ENCODE data around the gene DNAJC4.
A peak's percentile ranks its signal among the peaks of the same experiment; 100 is the strongest.

DNAJC4 gene

GRCh38 chr11:64250415-64251015, 20.2 kb downstream of the DNAJC4 start:
- no peak overlapping the region for H3K27ac ChIP-seq (ENCODE audit: insufficient read depth, low read depth, low read length, poor library complexity, severe bottlenecking)
- 3 to 4% methylated on average over 13 of the region's 13 CpGs for WGBS, 2 experiments
- H3K27me3 ChIP-seq (ENCODE audit: control insufficient read depth, insufficient read depth, low read length, poor library complexity, severe bottlenecking): peaks cover 10% of the 10 kb centered on the region
- no peaks in the 10 kb centered on the region for H3K36me3 ChIP-seq (ENCODE audit: control insufficient read depth, insufficient read depth, low read length)
- peaks cover 20% of the 10 kb centered on the region for H3K4me1 ChIP-seq (ENCODE audit: control insufficient read depth, insufficient read depth, low read length)
- no peaks in the 10 kb centered on the region for H3K9me3 ChIP-seq (ENCODE audit: control insufficient read depth, low read length)
- H3K4me3 ChIP-seq (ENCODE audit: insufficient read depth, low read depth, low read length): peak overlapping the region; percentile 70

- Histone ChIP-seq H3K36me3 (ENCODE audit: control insufficient read depth, insufficient read depth, low read length) (no peaks in the 10 kb centered on the region), H3K27me3 (ENCODE audit: control insufficient read depth, insufficient read depth, low read length, poor library complexity, severe bottlenecking) (peaks cover 10% of the 10 kb centered on the region), H3K9me3 (ENCODE audit: control insufficient read depth, low read length) (no peaks in the 10 kb centered on the region), H3K4me1 (ENCODE audit: control insufficient read depth, insufficient read depth, low read length) (peaks cover 15% of the 10 kb centered on the region), H3K4me3 (ENCODE audit: insufficient read depth, low read depth, low read length) (peak within 1 kb of the TSS; percentile 70), H3K27ac (ENCODE audit: insufficient read depth, low read depth, low read length, poor library complexity, severe bottlenecking) (no peak within 1 kb of the TSS)
- 1% methylated on average over 75 of the region's 75 CpGs for WGBS, 2 experiments
Observed at GRCh38 chr11:64251016-64251752, 20.8 kb downstream of the DNAJC4 start, which contains the start of gene PLCB3. TSS of gene PLCB3 (plus strand) at chr11:64251530. CDS start at chr11:64251650, 120 bp downstream.

DNA sequence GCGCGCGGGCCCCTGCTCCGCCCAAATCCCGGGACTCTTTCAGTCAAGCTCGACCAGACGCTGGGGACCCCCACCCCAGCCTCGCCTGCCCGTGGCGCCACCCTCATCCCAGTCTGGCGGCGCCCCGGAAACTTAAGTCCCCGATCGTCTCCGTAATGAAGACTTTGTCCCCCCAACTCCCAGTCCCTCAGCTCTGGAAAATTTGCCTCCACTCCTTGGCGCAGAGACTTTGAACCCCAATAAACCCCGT, 21.3 kb downstream of the DNAJC4 start:
- Histone ChIP-seq H3K36me3 (ENCODE audit: control insufficient read depth, insufficient read depth, low read length) (no peaks in the 10 kb centered on the region), H3K4me1 (ENCODE audit: control insufficient read depth, insufficient read depth, low read length) (peaks cover 15% of the 10 kb centered on the region), H3K4me3 (ENCODE audit: insufficient read depth, low read depth, low read length) (peak overlapping the region; percentile 70), H3K9me3 (ENCODE audit: control insufficient read depth, low read length) (no peaks in the 10 kb centered on the region), H3K27ac (ENCODE audit: insufficient read depth, low read depth, low read length, poor library complexity, severe bottlenecking) (no peak overlapping the region), H3K27me3 (ENCODE audit: control insufficient read depth, insufficient read depth, low read length, poor library complexity, severe bottlenecking) (peaks cover 10% of the 10 kb centered on the region)
- 0 to 1% methylated on average over 18 of the region's 18 CpGs for WGBS, 2 experiments

DNA sequence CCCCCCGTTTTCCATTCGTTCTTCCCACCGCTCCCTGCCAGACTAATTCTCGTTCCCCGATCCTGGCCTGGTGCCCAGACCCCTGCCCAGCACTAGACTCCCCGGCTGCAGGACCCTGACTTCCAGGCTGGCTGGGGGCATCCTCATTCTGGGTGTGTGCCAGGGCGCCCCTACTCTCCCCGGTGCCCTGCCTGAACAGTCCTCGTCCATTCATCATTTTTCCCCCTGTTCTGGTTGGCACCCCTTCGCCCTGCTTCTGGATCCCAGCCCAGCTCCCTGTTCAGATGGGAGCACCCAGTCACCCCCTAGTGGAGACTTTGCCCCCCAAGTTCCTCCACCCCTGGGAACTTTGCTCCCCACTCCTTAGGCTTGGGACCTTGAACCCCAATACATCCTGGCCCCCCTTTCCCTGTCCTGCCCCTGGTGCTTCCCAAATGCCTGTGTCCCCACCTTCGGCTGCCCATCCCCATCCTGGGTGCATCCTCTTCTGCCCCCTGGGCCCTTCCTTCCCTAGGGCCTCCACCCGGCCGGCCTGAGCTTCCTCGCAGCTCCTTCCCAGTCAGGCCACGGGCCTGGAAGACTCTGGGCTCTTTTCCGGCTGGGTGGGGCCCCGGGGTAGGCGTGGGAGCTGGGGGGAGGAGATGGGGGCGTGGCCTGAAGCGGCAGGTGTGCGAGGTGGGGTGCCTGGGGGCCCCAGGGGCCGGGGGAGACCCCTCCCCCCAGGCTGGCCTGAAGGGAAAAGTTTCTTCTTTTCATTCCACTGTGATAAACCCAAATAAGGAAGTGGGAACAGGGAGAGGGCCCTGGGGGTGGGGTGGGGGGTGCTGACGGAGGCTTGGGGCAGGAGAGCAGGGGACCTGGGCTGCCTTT, 21.9 kb downstream of the DNAJC4 start:
- Histone ChIP-seq H3K9me3 (ENCODE audit: control insufficient read depth, low read length) (no peaks in the 10 kb centered on the region), H3K4me3 (ENCODE audit: insufficient read depth, low read depth, low read length) (peak overlapping the region; percentile 70), H3K4me1 (ENCODE audit: control insufficient read depth, insufficient read depth, low read length) (peaks cover 15% of the 10 kb centered on the region), H3K36me3 (ENCODE audit: control insufficient read depth, insufficient read depth, low read length) (no peaks in the 10 kb centered on the region), H3K27me3 (ENCODE audit: control insufficient read depth, insufficient read depth, low read length, poor library complexity, severe bottlenecking) (peaks cover 10% of the 10 kb centered on the region), H3K27ac (ENCODE audit: insufficient read depth, low read depth, low read length, poor library complexity, severe bottlenecking) (no peak overlapping the region)
- WGBS, 2 experiments: 5 to 7% methylated on average over 23 of the region's 23 CpGs

DNA sequence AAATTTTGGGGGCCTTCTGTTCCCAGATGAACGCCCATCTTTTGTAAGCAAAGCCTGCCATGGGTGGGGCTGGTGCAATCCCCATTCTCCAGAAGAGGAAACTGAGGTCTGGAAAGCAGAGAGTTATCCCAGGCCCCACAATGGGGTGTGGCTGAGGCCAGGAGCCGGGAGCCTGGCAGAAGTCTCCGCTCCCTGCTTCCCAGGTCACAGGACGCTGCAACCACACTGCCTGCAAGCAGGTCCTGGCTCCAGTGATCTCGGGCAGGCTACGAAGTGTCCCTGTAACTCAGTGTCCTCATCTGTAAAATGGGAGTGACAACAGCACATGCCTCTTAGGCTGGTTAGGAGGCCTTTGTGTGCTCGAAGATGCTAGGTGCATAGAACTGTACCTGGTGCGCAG, 22.7 kb downstream of the DNAJC4 start:
- peak overlapping the region; percentile 70 for H3K4me3 ChIP-seq (ENCODE audit: insufficient read depth, low read depth, low read length)
- no peak overlapping the region for H3K27ac ChIP-seq (ENCODE audit: insufficient read depth, low read depth, low read length, poor library complexity, severe bottlenecking)
- H3K36me3 ChIP-seq (ENCODE audit: control insufficient read depth, insufficient read depth, low read length): no peaks in the 10 kb centered on the region
- H3K27me3 ChIP-seq (ENCODE audit: control insufficient read depth, insufficient read depth, low read length, poor library complexity, severe bottlenecking): peaks cover 5% of the 10 kb centered on the region
- 77 to 81% methylated on average over 8 of the region's 8 CpGs for WGBS, 2 experiments
- no peaks in the 10 kb centered on the region for H3K9me3 ChIP-seq (ENCODE audit: control insufficient read depth, low read length)
- H3K4me1 ChIP-seq (ENCODE audit: control insufficient read depth, insufficient read depth, low read length): peaks cover 10% of the 10 kb centered on the region

GRCh38 chr11:64253481-64253880, 23.1 kb downstream of the DNAJC4 start:
- Histone ChIP-seq H3K9me3 (ENCODE audit: control insufficient read depth, low read length) (no peaks in the 10 kb centered on the region), H3K27ac (ENCODE audit: insufficient read depth, low read depth, low read length, poor library complexity, severe bottlenecking) (no peak overlapping the region), H3K4me3 (ENCODE audit: insufficient read depth, low read depth, low read length) (no peak overlapping the region), H3K36me3 (ENCODE audit: control insufficient read depth, insufficient read depth, low read length) (peaks cover 3% of the 10 kb centered on the region), H3K4me1 (ENCODE audit: control insufficient read depth, insufficient read depth, low read length) (peaks cover 9% of the 10 kb centered on the region), H3K27me3 (ENCODE audit: control insufficient read depth, insufficient read depth, low read length, poor library complexity, severe bottlenecking) (peaks cover 3% of the 10 kb centered on the region)
- WGBS, 2 experiments: 86 to 90% methylated on average over 5 of the region's 5 CpGs

- WGBS, 2 experiments: 91 to 93% methylated on average over 7 of the region's 7 CpGs
- H3K9me3 ChIP-seq (ENCODE audit: control insufficient read depth, low read length): no peaks in the 10 kb centered on the region
- H3K27ac ChIP-seq (ENCODE audit: insufficient read depth, low read depth, low read length, poor library complexity, severe bottlenecking): no peak overlapping the region
- H3K27me3 ChIP-seq (ENCODE audit: control insufficient read depth, insufficient read depth, low read length, poor library complexity, severe bottlenecking): peaks cover 3% of the 10 kb centered on the region
- H3K36me3 ChIP-seq (ENCODE audit: control insufficient read depth, insufficient read depth, low read length): peaks cover 11% of the 10 kb centered on the region
- no peak overlapping the region for H3K4me3 ChIP-seq (ENCODE audit: insufficient read depth, low read depth, low read length)
- peaks cover 9% of the 10 kb centered on the region for H3K4me1 ChIP-seq (ENCODE audit: control insufficient read depth, insufficient read depth, low read length)
Observed at GRCh38 chr11:64254326-64254725, 24.0 kb downstream of the DNAJC4 start.

GRCh38 chr11:64255135-64256128, 25.1 kb downstream of the DNAJC4 start:
- 95 to 96% methylated on average over 35 of the region's 35 CpGs for WGBS, 2 experiments
- H3K4me1 ChIP-seq (ENCODE audit: control insufficient read depth, insufficient read depth, low read length): peaks cover 5% of the 10 kb centered on the region
- H3K4me3 ChIP-seq (ENCODE audit: insufficient read depth, low read depth, low read length): no peak overlapping the region
- H3K27me3 ChIP-seq (ENCODE audit: control insufficient read depth, insufficient read depth, low read length, poor library complexity, severe bottlenecking): peaks cover 3% of the 10 kb centered on the region
- H3K36me3 ChIP-seq (ENCODE audit: control insufficient read depth, insufficient read depth, low read length): peaks cover 12% of the 10 kb centered on the region
- H3K9me3 ChIP-seq (ENCODE audit: control insufficient read depth, low read length): no peaks in the 10 kb centered on the region
- no peak overlapping the region for H3K27ac ChIP-seq (ENCODE audit: insufficient read depth, low read depth, low read length, poor library complexity, severe bottlenecking)

DNA sequence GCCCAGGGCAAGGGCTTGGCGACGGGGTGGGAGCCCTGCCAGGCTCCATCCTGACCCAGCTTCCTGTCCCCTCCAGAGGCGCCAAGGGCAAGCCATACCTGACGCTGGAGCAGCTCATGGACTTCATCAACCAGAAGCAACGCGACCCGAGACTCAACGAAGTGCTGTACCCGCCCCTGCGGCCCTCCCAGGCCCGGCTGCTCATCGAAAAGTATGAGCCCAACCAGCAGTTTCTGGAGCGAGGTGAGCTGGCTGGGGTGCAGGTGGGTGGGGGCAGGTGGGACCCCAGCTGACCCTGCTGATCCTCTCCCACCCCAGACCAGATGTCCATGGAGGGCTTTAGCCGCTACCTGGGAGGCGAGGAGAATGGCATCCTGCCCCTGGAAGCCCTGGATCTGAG, 26.0 kb downstream of the DNAJC4 start:
- no peaks in the 10 kb centered on the region for H3K9me3 ChIP-seq (ENCODE audit: control insufficient read depth, low read length)
- peaks cover 12% of the 10 kb centered on the region for H3K36me3 ChIP-seq (ENCODE audit: control insufficient read depth, insufficient read depth, low read length)
- WGBS, 2 experiments: 95 to 97% methylated on average over 15 of the region's 15 CpGs

More for the DNA sequence above, 26.0 kb downstream of the DNAJC4 start:
- Histone ChIP-seq H3K4me3 (ENCODE audit: insufficient read depth, low read depth, low read length) (no peak overlapping the region), H3K27me3 (ENCODE audit: control insufficient read depth, insufficient read depth, low read length, poor library complexity, severe bottlenecking) (no peaks in the 10 kb centered on the region), H3K27ac (ENCODE audit: insufficient read depth, low read depth, low read length, poor library complexity, severe bottlenecking) (no peak overlapping the region), H3K4me1 (ENCODE audit: control insufficient read depth, insufficient read depth, low read length) (no peaks in the 10 kb centered on the region)

All from ectodermal cell (in vitro differentiated cells).